Activated CD8-positive, alpha-beta T cell treated with anti-CD3 and anti-CD28 coated beads for 36 hours (primary cell): Measurements from ENCODE around the gene TMUB2. TPM values are rescaled to one million over a fixed set of nuclear protein-coding genes. Genes with fewer than 3 reads are reported as not detected.

Experiments
- ATAC-seq: fragments of 200-7000 bp; cut with Tn5 transposase; one replicate; pipeline ENCODE4 v1.10.0; 2021; ENCODE audit warnings: mild to moderate bottlenecking, moderate library complexity
- CTCF ChIA-PET: fragments of 350-600 bp; sonication (Branson Sonifier 250); formaldehyde crosslinking; loops from one replicate; lab custom pipeline; 2021; ENCODE audit warnings: antibody characterized with exemption; lab: Charles Lee
- POLR2A ChIA-PET: fragments of 350-600 bp; sonication (Branson Sonifier 250); formaldehyde crosslinking; loops from one replicate; lab custom pipeline; 2021; ENCODE audit warnings: antibody characterized with exemption; lab: Charles Lee
- DNase-seq: peaks from one replicate; pipeline ENCODE4 v3.0.0-alpha.2; 2020
- H3K27ac Mint-ChIP-seq: one replicate; pipeline ENCODE4 v1.8.0; 2021; ENCODE audit warnings: mild to moderate bottlenecking, mixed read lengths
- H3K27me3 Mint-ChIP-seq: one replicate; pipeline ENCODE4 v1.8.0; 2021; ENCODE audit warnings: mixed read lengths
- H3K36me3 Mint-ChIP-seq: one replicate; pipeline ENCODE4 v1.8.0; 2021; ENCODE audit warnings: low read depth, mixed read lengths
- H3K4me1 Mint-ChIP-seq: one replicate; pipeline ENCODE4 v1.8.0; 2021; ENCODE audit warnings: low read depth, mixed read lengths
- H3K4me3 Mint-ChIP-seq: one replicate; pipeline ENCODE4 v1.8.0; 2021; ENCODE audit warnings: mild to moderate bottlenecking, moderate library complexity, mixed read lengths
- H3K9me3 Mint-ChIP-seq: one replicate; pipeline ENCODE4 v1.8.0; 2021; ENCODE audit warnings: mixed read lengths
- CTCF ChIP-seq: fragments of 200-600 bp; IDR thresholded peaks from one replicate; pipeline ENCODE4 v1.8.0; 2022; ENCODE audit warnings: antibody characterized with exemption, mild to moderate bottlenecking
- intact Hi-C: fragments of 100-400 bp; cut with micrococcal nuclease; formaldehyde crosslinking; loops from one replicate; pipeline ENCODE4 v1.10.0; 2022
- total RNA-seq, 2 experiments: library from RNA; stranded (reverse); gene quantifications; one replicate each; pipeline ENCODE4 v1.2.3, GENCODE V29; 2021

TMUB2 gene
- total RNA-seq, 2 experiments from 2014 or later: 17.5 TPM

DNA sequence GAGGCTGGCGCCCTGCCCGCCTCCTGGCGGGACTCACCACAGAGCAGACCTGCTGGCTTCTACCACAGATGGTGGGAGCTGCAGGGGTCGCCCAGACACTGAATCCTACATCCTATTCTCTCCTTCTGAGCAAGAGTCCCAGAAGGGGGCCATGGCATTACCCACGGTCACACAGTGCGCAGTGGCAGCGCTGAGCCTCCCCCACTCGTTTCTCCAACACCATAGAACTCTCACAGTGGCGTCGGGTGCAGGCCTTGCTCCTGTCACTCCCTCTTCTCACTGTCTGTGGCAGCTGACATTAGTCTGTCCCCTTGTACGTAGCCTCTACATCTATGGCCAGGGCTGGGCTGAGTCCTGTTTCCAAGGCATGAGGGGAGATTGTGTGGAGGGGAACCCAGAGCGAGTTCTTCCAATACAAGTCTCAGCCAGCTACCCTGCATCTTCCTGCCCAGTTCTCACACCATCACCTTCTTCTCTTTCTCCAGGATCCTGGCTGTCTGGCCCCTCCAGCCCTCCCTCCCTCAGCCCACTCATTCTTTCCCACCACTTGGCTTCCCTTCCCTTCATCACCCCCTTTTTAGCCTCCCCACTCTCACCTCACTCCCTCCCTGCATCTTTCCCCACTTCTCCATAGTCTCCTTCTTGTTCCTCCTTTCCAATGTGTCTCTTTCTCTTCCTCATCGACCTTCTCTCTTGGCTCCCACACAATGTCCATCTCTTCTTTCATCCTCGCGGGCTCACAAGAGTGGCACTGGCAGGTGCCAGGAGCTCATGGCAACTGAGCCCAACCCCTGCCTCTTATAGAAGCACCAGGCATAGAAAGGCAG is 26.8 kb downstream of the TMUB2 start:
- no peaks in the 10 kb centered on the region for H3K9me3 Mint-ChIP-seq
- CTCF ChIA-PET: interaction anchor here (1.0 to 2.3 kb wide), 2 partner anchors 9 to 132 kb away, joined by 3 to 7 read pairs; partner anchors contain the start of gene GRN
- peaks cover 76% of the 10 kb centered on the region for H3K36me3 Mint-ChIP-seq
- H3K4me1 Mint-ChIP-seq: peaks cover 69% of the 10 kb centered on the region
- POLR2A ChIA-PET: interaction anchor here (1.1 to 3.0 kb wide), 4 partner anchors 7 to 106 kb away, joined by 3 to 11 read pairs (median 7); no protein-coding TSS in a partner anchor
- H3K27ac Mint-ChIP-seq: peak overlapping the region; percentile 98
- DNase-seq: no peak
- TF ChIP-seq CTCF: no peak
- H3K4me3 Mint-ChIP-seq: no peak overlapping the region
- ATAC-seq: no peak
- intact Hi-C loops: no loop called here
- no peaks in the 10 kb centered on the region for H3K27me3 Mint-ChIP-seq

DNA sequence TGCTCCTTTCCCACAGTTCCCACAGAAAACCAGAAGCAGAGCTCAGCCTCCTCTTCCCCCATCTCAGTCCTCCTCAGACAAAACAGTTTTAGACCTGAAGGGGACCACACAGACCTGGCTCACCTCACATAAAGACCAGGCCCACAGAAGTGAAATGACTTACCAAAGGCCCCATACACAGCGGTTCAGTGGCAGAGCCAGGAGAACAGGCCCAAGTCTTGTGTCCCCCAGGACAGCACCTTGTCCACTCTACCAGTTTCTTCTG is 27.4 kb downstream of the TMUB2 start:
- Mint-ChIP-seq H3K36me3 (peaks cover 71% of the 10 kb centered on the region), H3K9me3 (no peaks in the 10 kb centered on the region), H3K27me3 (no peaks in the 10 kb centered on the region), H3K4me1 (peaks cover 66% of the 10 kb centered on the region), H3K27ac (peak overlapping the region; percentile 98), H3K4me3 (no peak overlapping the region)
- TF ChIP-seq CTCF: no peak
- no peak for ATAC-seq
- CTCF ChIA-PET: interaction anchor here (2.3 to 4.6 kb wide), 2 partner anchors 12 to 132 kb away, joined by 7 to 51 read pairs; partner anchors contain the start of genes ATXN7L3 and GRN
- DNase-seq: no peak
- intact Hi-C loops: no loop called here
- POLR2A ChIA-PET: interaction anchor here (1.0 to 3.0 kb wide), 5 partner anchors 8 to 106 kb away, joined by 3 to 11 read pairs (median 7); no protein-coding TSS in a partner anchor

- H3K4me1 Mint-ChIP-seq: peaks cover 60% of the 10 kb centered on the region
- no peak for TF ChIP-seq CTCF
- H3K9me3 Mint-ChIP-seq: no peaks in the 10 kb centered on the region
- DNase-seq (no peak), ATAC-seq (no peak)
- no peaks in the 10 kb centered on the region for H3K27me3 Mint-ChIP-seq
- POLR2A ChIA-PET: interaction anchor here (1.0 to 8.1 kb wide), 5 partner anchors 9 to 24 kb away, joined by 3 to 58 read pairs (median 10); partner anchors contain the start of gene ATXN7L3
- H3K36me3 Mint-ChIP-seq: peaks cover 64% of the 10 kb centered on the region
- CTCF ChIA-PET: interaction anchor here (2.3 to 4.6 kb wide), 2 partner anchors 13 to 131 kb away, joined by 7 to 51 read pairs; partner anchors contain the start of genes ATXN7L3 and GRN
- intact Hi-C loops: loop anchor here (5.0 kb wide), 1 partner anchor 112 kb away; no protein-coding TSS in a partner anchor
- H3K27ac Mint-ChIP-seq: peak overlapping the region; percentile 98
- H3K4me3 Mint-ChIP-seq: peak overlapping the region; percentile 96
Measured at GRCh38 chr17:44214896-44215295, 28.1 kb downstream of the TMUB2 start.

GRCh38 chr17:44216173-44216572 is 29.4 kb downstream of the TMUB2 start:
- intact Hi-C loops: loop anchor here (5.0 kb wide), 1 partner anchor 111 kb away; no protein-coding TSS in a partner anchor
- peak; percentile 13 for ATAC-seq
- H3K4me1 Mint-ChIP-seq: peaks cover 53% of the 10 kb centered on the region
- peak; percentile 73 for DNase-seq
- ChIA-PET POLR2A (interaction anchor here (0.6 to 8.1 kb wide), 11 partner anchors 9 to 206 kb away, joined by 3 to 58 read pairs (median 6); partner anchors contain the start of genes ATXN7L3, SLC25A39 and TMUB2), CTCF (interaction anchor here (0.8 to 4.6 kb wide), 7 partner anchors 14 to 134 kb away, joined by 3 to 51 read pairs (median 6); partner anchors contain the start of genes ATXN7L3 and GRN)
- no peaks in the 10 kb centered on the region for H3K9me3 Mint-ChIP-seq
- TF ChIP-seq CTCF: no peak
- H3K4me3 Mint-ChIP-seq: peak overlapping the region; percentile 96
- peak overlapping the region; percentile 98 for H3K27ac Mint-ChIP-seq
- H3K27me3 Mint-ChIP-seq: no peaks in the 10 kb centered on the region
- H3K36me3 Mint-ChIP-seq: peaks cover 60% of the 10 kb centered on the region
